ENCODE data around the gene GALNT12.

- TF ChIP-seq EZH2 (IDR thresholded peaks at IDR 0.05; ENCODE audit: borderline replicate concordance, insufficient read depth, low read depth, low read length, poor library complexity, severe bottlenecking) (no peak), CTCF (IDR thresholded peaks at IDR 0.05) (no peak)
These were observed 40.3 kb upstream of the GALNT12 start for GRCh38 chr9:98767196-98767595.
